ENCODE results near the gene DYNLT2. TPM values are rescaled to one million over a fixed set of nuclear protein-coding genes. Genes with fewer than 3 reads are reported as not detected.

Gene DYNLT2
- total and polyA plus RNA-seq, 2 of the 13 experiments (the other 11 are each of a cell fraction or from before 2014, with no cell fraction given): 2.1 to 4.3 TPM

GRCh38 chr6:169800668-169801395 lies 49.5 kb upstream of the DYNLT2 start (continued):
- TF ChIP-seq ZNF430 (CRISPR knock-in tag; IDR thresholded peaks at IDR 0.05) (no peak; the same call in 1 of the 2 replicates), NCOA1 (CRISPR knock-in tag; IDR thresholded peaks at IDR 0.05) (no peak; the same call in none of the 2 replicates), ELF4 (CRISPR knock-in tag; IDR thresholded peaks at IDR 0.05; ENCODE audit: borderline replicate concordance) (no peak), BRD4 (CRISPR knock-in tag; IDR thresholded peaks at IDR 0.05) (peak; percentile 90), ZNF318 (CRISPR knock-in tag; IDR thresholded peaks at IDR 0.05) (peak; percentile 27; the same call in 1 of the 2 replicates), MED13 (CRISPR knock-in tag; IDR thresholded peaks at IDR 0.05) (peak; percentile 79; the same call in 1 of the 2 replicates), ZNF18 (CRISPR knock-in tag; IDR thresholded peaks at IDR 0.05; ENCODE audit: insufficient replicate concordance) (peak; percentile 58), NR3C1 (CRISPR knock-in tag; IDR thresholded peaks at IDR 0.05) (no peak), U2AF2 (IDR thresholded peaks at IDR 0.05; ENCODE audit: low read depth, low read length) (no peak), MXD3 (CRISPR knock-in tag; IDR thresholded peaks at IDR 0.05) (no peak; the same call in 1 of the 2 replicates), SRSF4 (IDR thresholded peaks at IDR 0.05; ENCODE audit: low read depth, low read length, poor library complexity, severe bottlenecking) (no peak), ZNF672 (CRISPR knock-in tag; IDR thresholded peaks at IDR 0.05) (no peak), NR2F1 (CRISPR knock-in tag; IDR thresholded peaks at IDR 0.05) (no peak), KMT2B (CRISPR knock-in tag; IDR thresholded peaks at IDR 0.05) (peak; percentile 66; the same call in 1 of the 2 replicates), ZSCAN30 (CRISPR knock-in tag; IDR thresholded peaks at IDR 0.05) (no peak; the same call in 1 of the 2 replicates), IRF2 (CRISPR knock-in tag; IDR thresholded peaks at IDR 0.05) (peak; percentile 46; the same call in 1 of the 2 replicates), ZBTB3 (CRISPR knock-in tag; IDR thresholded peaks at IDR 0.05; ENCODE audit: borderline replicate concordance, low read depth) (no peak)

All from HepG2 (cell line).